ENCODE measurements around the gene HTATIP2.

DNA sequence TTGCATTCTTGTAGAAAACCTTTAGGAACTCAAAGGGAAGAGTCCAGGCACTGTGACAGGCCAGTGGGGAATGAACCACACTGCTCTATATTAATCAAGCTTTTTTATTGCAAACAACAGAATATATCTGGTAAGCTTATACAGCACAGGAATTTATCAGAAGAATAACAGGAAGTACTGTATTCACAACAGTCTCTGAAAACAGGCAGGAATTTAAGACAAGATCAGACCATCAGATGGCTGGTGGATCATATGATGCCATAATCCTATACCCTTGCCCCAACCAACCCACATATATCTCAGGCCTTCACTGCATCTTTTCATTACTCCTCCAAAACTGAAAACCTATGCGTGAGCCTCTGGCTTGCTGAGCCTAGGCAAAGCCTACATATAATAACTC, 1.0 kb upstream of the HTATIP2 start:
- TF ChIP-seq CTCF (IDR thresholded peaks at IDR 0.05; ENCODE audit: low read length) (no peak), EZH2 (optimal IDR thresholded peaks at IDR 0.05; ENCODE audit: low read depth, low read length) (no peak)

Measured in MM.1S (cell line).